WTC11 (cell line): ENCODE measurements around the gene CGRRF1. TPM values are rescaled to one million over a fixed set of nuclear protein-coding genes. Genes with fewer than 3 reads are reported as not detected.

Source experiments
- ATAC-seq: fragments of 200-7000 bp; cut with Tn5 transposase; 2 replicates; pipeline ENCODE4 v1.10.0; 2021; ENCODE audit warnings: mild to moderate bottlenecking, moderate library complexity
- CTCF ChIA-PET: fragments of 300-600 bp; sonication (Branson Sonifier 250); formaldehyde crosslinking; loops from one replicate; lab custom pipeline; 2021; ENCODE audit warnings: antibody characterized with exemption; lab: Charles Lee
- POLR2A ChIA-PET: fragments of 350-600 bp; sonication (Branson Sonifier 250); formaldehyde crosslinking; loops from one replicate; lab custom pipeline; 2021; ENCODE audit warnings: antibody characterized with exemption; lab: Charles Lee
- DNase-seq: peaks from one replicate; pipeline ENCODE4 v3.0.0; 2021; ENCODE audit warnings: low spot score
- H3K27ac Mint-ChIP-seq: 2 replicates; pipeline ENCODE4 v1.8.0; 2021; ENCODE audit warnings: mixed read lengths
- H3K27me3 Mint-ChIP-seq: 2 replicates; pipeline ENCODE4 v1.8.0; 2021; ENCODE audit warnings: low read depth, mild to moderate bottlenecking, moderate library complexity, mixed read lengths
- H3K36me3 Mint-ChIP-seq: 2 replicates; pipeline ENCODE4 v1.8.0; 2021; ENCODE audit warnings: mixed read lengths
- H3K4me1 Mint-ChIP-seq: 2 replicates; pipeline ENCODE4 v1.8.0; 2022; ENCODE audit warnings: mixed read lengths
- H3K4me3 Mint-ChIP-seq: 2 replicates; pipeline ENCODE4 v1.8.0; 2021; ENCODE audit warnings: mild to moderate bottlenecking, moderate library complexity, mixed read lengths
- H3K9me3 Mint-ChIP-seq: 2 replicates; pipeline ENCODE4 v1.8.0; 2021; ENCODE audit warnings: mixed read lengths
- ATF3 ChIP-seq: sonication (generic); formaldehyde crosslinking; conservative IDR thresholded peaks from 2 replicates; pipeline ENCODE4 v1.8.1; 2022; ENCODE audit warnings: mild to moderate bottlenecking, missing genetic modification reagents
- GABPB1 ChIP-seq: sonication (generic); formaldehyde crosslinking; IDR thresholded peaks from 2 replicates; pipeline ENCODE4 v1.8.1; 2023; ENCODE audit warnings: mild to moderate bottlenecking, missing genetic modification reagents
- JAZF1 ChIP-seq: fragments of 250-450 bp; sonication (Bioruptor Pico); IDR thresholded peaks from 2 replicates; pipeline ENCODE4 v1.9.0; 2021; ENCODE audit warnings: moderate library complexity, mild to moderate bottlenecking, inconsistent platforms
- MXD4 ChIP-seq: fragments of 250-450 bp; sonication (Bioruptor Pico); IDR thresholded peaks from 2 replicates; pipeline ENCODE4 v1.8.0; 2021; ENCODE audit warnings: mild to moderate bottlenecking, moderate library complexity, borderline replicate concordance
- NR2C2 ChIP-seq: sonication (generic); formaldehyde crosslinking; IDR thresholded peaks from 2 replicates; pipeline ENCODE4 v1.8.0; 2022; ENCODE audit warnings: mild to moderate bottlenecking, missing genetic modification reagents
- NR3C1 ChIP-seq: sonication (generic); formaldehyde crosslinking; conservative IDR thresholded peaks from 2 replicates; pipeline ENCODE4 v1.8.1; 2023; ENCODE audit warnings: low read depth, mild to moderate bottlenecking, missing genetic modification reagents
- OVOL2 ChIP-seq: fragments of 250-450 bp; sonication (Bioruptor Pico); IDR thresholded peaks from 2 replicates; pipeline ENCODE4 v1.9.0; 2021; ENCODE audit warnings: mild to moderate bottlenecking, borderline replicate concordance
- PRDM15 ChIP-seq: sonication (generic); formaldehyde crosslinking; IDR thresholded peaks from 2 replicates; pipeline ENCODE4 v1.8.0; 2022; ENCODE audit warnings: missing genetic modification reagents
- SMAD3 ChIP-seq: sonication (generic); formaldehyde crosslinking; IDR thresholded peaks from 2 replicates; pipeline ENCODE4 v1.8.0; 2022; ENCODE audit warnings: missing genetic modification reagents, mild to moderate bottlenecking, borderline replicate concordance
- SP1 ChIP-seq: sonication (generic); formaldehyde crosslinking; conservative IDR thresholded peaks from 2 replicates; pipeline ENCODE4 v1.8.1; 2022; ENCODE audit warnings: missing genetic modification reagents
- ZNF121 ChIP-seq: sonication (generic); formaldehyde crosslinking; IDR thresholded peaks from 2 replicates; pipeline ENCODE4 v1.8.0; 2023; ENCODE audit warnings: missing genetic modification reagents
- ZNF219 ChIP-seq: sonication (generic); formaldehyde crosslinking; IDR thresholded peaks from 2 replicates; pipeline ENCODE4 v1.8.0; 2023; ENCODE audit warnings: missing genetic modification reagents, mild to moderate bottlenecking, borderline replicate concordance
- ZNF396 ChIP-seq: fragments of 250-450 bp; sonication (Bioruptor Pico); IDR thresholded peaks from 2 replicates; pipeline ENCODE4 v1.8.0; 2021; ENCODE audit warnings: mild to moderate bottlenecking, moderate library complexity, borderline replicate concordance
- ZNF423 ChIP-seq: fragments of 250-450 bp; sonication (Bioruptor Pico); IDR thresholded peaks from 2 replicates; pipeline ENCODE4 v2.1.2; 2022; ENCODE audit warnings: mild to moderate bottlenecking, moderate library complexity
- ZNF671 ChIP-seq: fragments of 250-450 bp; sonication (Bioruptor Pico); IDR thresholded peaks from 2 replicates; pipeline ENCODE4 v1.8.0; 2021; ENCODE audit warnings: mild to moderate bottlenecking
- total RNA-seq: library from RNA; stranded (reverse); gene quantifications from 3 replicates; pipeline ENCODE4 v1.2.3, GENCODE V29; 2021
- TF ChIP-seq, protein P1 (sequence below): fragments of 250-450 bp; sonication (Bioruptor Pico); conservative IDR thresholded peaks from 2 replicates; pipeline ENCODE4 v1.9.0; 2021; ENCODE audit warnings: mild to moderate bottlenecking
- TF ChIP-seq, protein P2 (sequence below): fragments of 250-450 bp; sonication (Bioruptor Pico); IDR thresholded peaks from 2 replicates; pipeline ENCODE4 v1.9.0; 2021; ENCODE audit warnings: mild to moderate bottlenecking
- TF ChIP-seq, protein P3 (sequence below): sonication (generic); formaldehyde crosslinking; IDR thresholded peaks from 2 replicates; pipeline ENCODE4 v1.8.0; 2023; ENCODE audit warnings: mild to moderate bottlenecking, missing genetic modification reagents
- TF ChIP-seq, protein P4 (sequence below): sonication (generic); formaldehyde crosslinking; IDR thresholded peaks from 2 replicates; pipeline ENCODE4 v1.8.1; 2023; ENCODE audit warnings: mild to moderate bottlenecking, missing genetic modification reagents, borderline replicate concordance

CGRRF1 gene
- total RNA-seq, 1 experiment from 2014 or later, result 15.1 TPM

- TF ChIP-seq GABPB1 (CRISPR knock-in tag) (no peak), ATF3 (CRISPR knock-in tag) (no peak), ZNF219 (no peak), SP1 (CRISPR knock-in tag) (no peak), NR2C2 (CRISPR knock-in tag) (no peak), ZNF423 (no peak), PRDM15 (CRISPR knock-in tag) (no peak), ZNF396 (CRISPR knock-in tag) (no peak), ZNF121 (CRISPR knock-in tag) (no peak)
- TF ChIP-seq, protein P1, sequence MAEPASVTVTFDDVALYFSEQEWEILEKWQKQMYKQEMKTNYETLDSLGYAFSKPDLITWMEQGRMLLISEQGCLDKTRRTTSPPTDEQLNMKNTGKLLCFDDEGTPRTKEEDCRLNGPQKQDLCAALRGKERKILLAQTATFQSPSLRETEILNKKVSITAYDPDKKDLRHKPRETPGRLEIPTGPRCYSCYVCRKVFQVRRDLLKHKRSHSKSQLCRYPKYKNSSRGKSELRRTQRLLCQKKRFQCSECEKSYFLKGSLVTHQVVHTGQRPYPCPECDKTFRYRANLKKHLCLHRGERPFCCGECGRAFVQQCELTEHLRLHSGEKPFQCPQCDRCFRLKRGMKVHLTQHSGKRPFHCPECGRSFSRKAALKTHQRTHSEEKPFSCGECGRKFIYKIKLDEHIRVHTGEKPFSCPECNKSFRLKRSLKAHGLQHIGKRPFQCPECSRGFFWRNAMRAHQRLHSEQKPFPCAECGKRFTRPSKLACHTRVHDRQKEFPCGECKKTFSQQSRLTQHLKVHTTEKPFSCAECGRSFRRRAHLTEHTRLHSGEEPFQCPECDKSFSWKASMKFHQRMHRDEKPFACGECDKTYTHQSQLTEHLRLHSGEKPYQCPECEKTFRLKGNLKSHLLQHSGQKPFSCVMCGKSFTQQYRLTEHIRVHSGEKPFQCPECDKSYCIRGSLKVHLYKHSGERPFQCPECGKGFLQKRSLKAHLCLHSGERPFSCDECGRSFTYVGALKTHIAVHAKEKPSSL (CRISPR knock-in tag), result no peak
Observed at GRCh38 chr14:54470701-54471100, 39.0 kb upstream of the CGRRF1 start (continued).

DNA sequence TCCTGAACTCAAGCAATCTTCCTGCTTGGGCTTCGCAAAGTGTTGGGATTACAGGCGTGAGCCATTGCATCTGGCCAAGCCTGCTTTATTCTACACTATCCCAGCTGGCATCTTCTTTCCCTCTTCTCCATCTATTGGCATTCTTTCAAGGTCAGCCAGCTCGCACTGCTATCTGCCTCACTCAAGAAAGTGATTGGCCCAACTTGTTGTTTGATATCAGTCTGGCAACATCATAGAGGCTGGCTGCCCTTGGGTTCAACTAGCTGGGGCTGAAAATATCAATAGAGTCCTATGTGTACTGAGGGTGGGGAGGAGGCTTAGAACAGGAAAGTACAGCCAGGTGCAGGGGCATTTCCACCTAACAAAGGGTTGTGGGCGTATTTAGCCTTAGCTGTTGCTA, 38.1 kb upstream of the CGRRF1 start:
- peak overlapping the region; percentile 54; the same call in 1 of the 2 replicates for H3K27ac Mint-ChIP-seq
- peaks cover 16% of the 10 kb centered on the region for H3K4me1 Mint-ChIP-seq
- H3K27me3 Mint-ChIP-seq, result peaks cover 6% of the 10 kb centered on the region
- peaks cover 15% of the 10 kb centered on the region for H3K9me3 Mint-ChIP-seq
- ChIA-PET POLR2A (no interaction called here), CTCF (interaction anchor here (0.7 to 1.3 kb wide), 3 partner anchors 22 to 302 kb away, joined by 3 to 4 read pairs (median 3); no protein-coding TSS in a partner anchor)
- ATAC-seq (no peak; the same call in 1 of the 2 replicates), DNase-seq (no peak)
- no peak overlapping the region for H3K4me3 Mint-ChIP-seq
- peaks cover 22% of the 10 kb centered on the region for H3K36me3 Mint-ChIP-seq
- TF ChIP-seq JAZF1 (CRISPR knock-in tag) (no peak), NR2C2 (CRISPR knock-in tag) (no peak), MXD4 (CRISPR knock-in tag) (no peak), ZNF671 (CRISPR knock-in tag) (no peak), SMAD3 (CRISPR knock-in tag) (no peak), NR3C1 (no peak), OVOL2 (CRISPR knock-in tag) (no peak)
- TF ChIP-seq, protein P2, sequence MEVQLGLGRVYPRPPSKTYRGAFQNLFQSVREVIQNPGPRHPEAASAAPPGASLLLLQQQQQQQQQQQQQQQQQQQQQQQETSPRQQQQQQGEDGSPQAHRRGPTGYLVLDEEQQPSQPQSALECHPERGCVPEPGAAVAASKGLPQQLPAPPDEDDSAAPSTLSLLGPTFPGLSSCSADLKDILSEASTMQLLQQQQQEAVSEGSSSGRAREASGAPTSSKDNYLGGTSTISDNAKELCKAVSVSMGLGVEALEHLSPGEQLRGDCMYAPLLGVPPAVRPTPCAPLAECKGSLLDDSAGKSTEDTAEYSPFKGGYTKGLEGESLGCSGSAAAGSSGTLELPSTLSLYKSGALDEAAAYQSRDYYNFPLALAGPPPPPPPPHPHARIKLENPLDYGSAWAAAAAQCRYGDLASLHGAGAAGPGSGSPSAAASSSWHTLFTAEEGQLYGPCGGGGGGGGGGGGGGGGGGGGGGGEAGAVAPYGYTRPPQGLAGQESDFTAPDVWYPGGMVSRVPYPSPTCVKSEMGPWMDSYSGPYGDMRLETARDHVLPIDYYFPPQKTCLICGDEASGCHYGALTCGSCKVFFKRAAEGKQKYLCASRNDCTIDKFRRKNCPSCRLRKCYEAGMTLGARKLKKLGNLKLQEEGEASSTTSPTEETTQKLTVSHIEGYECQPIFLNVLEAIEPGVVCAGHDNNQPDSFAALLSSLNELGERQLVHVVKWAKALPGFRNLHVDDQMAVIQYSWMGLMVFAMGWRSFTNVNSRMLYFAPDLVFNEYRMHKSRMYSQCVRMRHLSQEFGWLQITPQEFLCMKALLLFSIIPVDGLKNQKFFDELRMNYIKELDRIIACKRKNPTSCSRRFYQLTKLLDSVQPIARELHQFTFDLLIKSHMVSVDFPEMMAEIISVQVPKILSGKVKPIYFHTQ (CRISPR knock-in tag), result no peak
- TF ChIP-seq, protein P3, sequence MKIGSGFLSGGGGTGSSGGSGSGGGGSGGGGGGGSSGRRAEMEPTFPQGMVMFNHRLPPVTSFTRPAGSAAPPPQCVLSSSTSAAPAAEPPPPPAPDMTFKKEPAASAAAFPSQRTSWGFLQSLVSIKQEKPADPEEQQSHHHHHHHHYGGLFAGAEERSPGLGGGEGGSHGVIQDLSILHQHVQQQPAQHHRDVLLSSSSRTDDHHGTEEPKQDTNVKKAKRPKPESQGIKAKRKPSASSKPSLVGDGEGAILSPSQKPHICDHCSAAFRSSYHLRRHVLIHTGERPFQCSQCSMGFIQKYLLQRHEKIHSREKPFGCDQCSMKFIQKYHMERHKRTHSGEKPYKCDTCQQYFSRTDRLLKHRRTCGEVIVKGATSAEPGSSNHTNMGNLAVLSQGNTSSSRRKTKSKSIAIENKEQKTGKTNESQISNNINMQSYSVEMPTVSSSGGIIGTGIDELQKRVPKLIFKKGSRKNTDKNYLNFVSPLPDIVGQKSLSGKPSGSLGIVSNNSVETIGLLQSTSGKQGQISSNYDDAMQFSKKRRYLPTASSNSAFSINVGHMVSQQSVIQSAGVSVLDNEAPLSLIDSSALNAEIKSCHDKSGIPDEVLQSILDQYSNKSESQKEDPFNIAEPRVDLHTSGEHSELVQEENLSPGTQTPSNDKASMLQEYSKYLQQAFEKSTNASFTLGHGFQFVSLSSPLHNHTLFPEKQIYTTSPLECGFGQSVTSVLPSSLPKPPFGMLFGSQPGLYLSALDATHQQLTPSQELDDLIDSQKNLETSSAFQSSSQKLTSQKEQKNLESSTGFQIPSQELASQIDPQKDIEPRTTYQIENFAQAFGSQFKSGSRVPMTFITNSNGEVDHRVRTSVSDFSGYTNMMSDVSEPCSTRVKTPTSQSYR (CRISPR knock-in tag), result no peak
- TF ChIP-seq, protein P4, sequence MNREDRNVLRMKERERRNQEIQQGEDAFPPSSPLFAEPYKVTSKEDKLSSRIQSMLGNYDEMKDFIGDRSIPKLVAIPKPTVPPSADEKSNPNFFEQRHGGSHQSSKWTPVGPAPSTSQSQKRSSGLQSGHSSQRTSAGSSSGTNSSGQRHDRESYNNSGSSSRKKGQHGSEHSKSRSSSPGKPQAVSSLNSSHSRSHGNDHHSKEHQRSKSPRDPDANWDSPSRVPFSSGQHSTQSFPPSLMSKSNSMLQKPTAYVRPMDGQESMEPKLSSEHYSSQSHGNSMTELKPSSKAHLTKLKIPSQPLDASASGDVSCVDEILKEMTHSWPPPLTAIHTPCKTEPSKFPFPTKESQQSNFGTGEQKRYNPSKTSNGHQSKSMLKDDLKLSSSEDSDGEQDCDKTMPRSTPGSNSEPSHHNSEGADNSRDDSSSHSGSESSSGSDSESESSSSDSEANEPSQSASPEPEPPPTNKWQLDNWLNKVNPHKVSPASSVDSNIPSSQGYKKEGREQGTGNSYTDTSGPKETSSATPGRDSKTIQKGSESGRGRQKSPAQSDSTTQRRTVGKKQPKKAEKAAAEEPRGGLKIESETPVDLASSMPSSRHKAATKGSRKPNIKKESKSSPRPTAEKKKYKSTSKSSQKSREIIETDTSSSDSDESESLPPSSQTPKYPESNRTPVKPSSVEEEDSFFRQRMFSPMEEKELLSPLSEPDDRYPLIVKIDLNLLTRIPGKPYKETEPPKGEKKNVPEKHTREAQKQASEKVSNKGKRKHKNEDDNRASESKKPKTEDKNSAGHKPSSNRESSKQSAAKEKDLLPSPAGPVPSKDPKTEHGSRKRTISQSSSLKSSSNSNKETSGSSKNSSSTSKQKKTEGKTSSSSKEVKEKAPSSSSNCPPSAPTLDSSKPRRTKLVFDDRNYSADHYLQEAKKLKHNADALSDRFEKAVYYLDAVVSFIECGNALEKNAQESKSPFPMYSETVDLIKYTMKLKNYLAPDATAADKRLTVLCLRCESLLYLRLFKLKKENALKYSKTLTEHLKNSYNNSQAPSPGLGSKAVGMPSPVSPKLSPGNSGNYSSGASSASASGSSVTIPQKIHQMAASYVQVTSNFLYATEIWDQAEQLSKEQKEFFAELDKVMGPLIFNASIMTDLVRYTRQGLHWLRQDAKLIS (CRISPR knock-in tag), result no peak
